Hepatocyte (in vitro differentiated cells): Measurements from ENCODE around the gene PXDN. TPM values are rescaled to one million over a fixed set of nuclear protein-coding genes. Genes with fewer than 3 reads are reported as not detected.

Source experiments
- DNase-seq: peaks from one replicate; pipeline ENCODE4 v3.0.0-alpha.2; 2016; ENCODE audit warnings: low spot score
- H2AFZ ChIP-seq: fragments of 200-600 bp; sonication (generic); 2 replicates; pipeline ENCODE4 v1.6.0; 2016; ENCODE audit warnings: antibody characterized with exemption, mild to moderate bottlenecking
- H3K27ac ChIP-seq: fragments of 200-600 bp; sonication (generic); 2 replicates; pipeline ENCODE4 v1.5.1; 2016; ENCODE audit warnings: mild to moderate bottlenecking
- H3K27me3 ChIP-seq: fragments of 200-600 bp; sonication (generic); 2 replicates; pipeline ENCODE4 v1.6.1; 2016
- H3K36me3 ChIP-seq: fragments of 200-600 bp; sonication (generic); replicated peaks from 2 replicates; pipeline ENCODE4 v1.5.1; 2016; ENCODE audit warnings: low read depth; ENCODE audit not compliant: insufficient read depth
- H3K4me1 ChIP-seq: fragments of 200-600 bp; sonication (generic); 2 replicates; pipeline ENCODE4 v1.5.1; 2016; ENCODE audit warnings: mild to moderate bottlenecking, moderate library complexity; ENCODE audit not compliant: insufficient read depth
- H3K4me2 ChIP-seq: fragments of 200-600 bp; sonication (generic); 2 replicates; pipeline ENCODE4 v1.6.0; 2016
- H3K4me3 ChIP-seq: fragments of 200-600 bp; sonication (generic); 2 replicates; pipeline ENCODE4 v1.5.1; 2016; ENCODE audit warnings: mild to moderate bottlenecking
- H3K79me2 ChIP-seq: fragments of 200-600 bp; sonication (generic); 2 replicates; pipeline ENCODE4 v1.6.0; 2017; ENCODE audit warnings: mild to moderate bottlenecking
- H3K9me2 ChIP-seq: fragments of 200-600 bp; sonication (generic); replicated peaks from 2 replicates; pipeline ENCODE4 v1.6.0; 2017; ENCODE audit warnings: mild to moderate bottlenecking; ENCODE audit not compliant: insufficient read depth
- H3K9me3 ChIP-seq: fragments of 200-600 bp; sonication (generic); 2 replicates; pipeline ENCODE4 v1.5.1; 2016; ENCODE audit warnings: low read depth, mild to moderate bottlenecking
- H4K20me1 ChIP-seq: fragments of 200-600 bp; sonication (generic); 2 replicates; pipeline ENCODE4 v1.6.0; 2016; ENCODE audit warnings: mild to moderate bottlenecking; ENCODE audit not compliant: insufficient read depth, poor library complexity, severe bottlenecking
- CTCF ChIP-seq: fragments of 200-600 bp; sonication (generic); IDR thresholded peaks from 2 replicates; pipeline ENCODE4 v1.5.1; 2016; ENCODE audit warnings: antibody characterized with exemption, mild to moderate bottlenecking; ENCODE audit not compliant: poor library complexity
- EZH2 ChIP-seq: fragments of 200-600 bp; sonication (generic); IDR thresholded peaks from 2 replicates; pipeline ENCODE4 v1.6.1; 2016; ENCODE audit warnings: antibody characterized with exemption, mild to moderate bottlenecking, borderline replicate concordance
- EZH2phosphoT487 ChIP-seq: fragments of 200-600 bp; sonication (generic); IDR thresholded peaks from one replicate; pipeline ENCODE4 v1.6.1; 2018; ENCODE audit warnings: antibody characterized with exemption, mild to moderate bottlenecking, low read depth, moderate library complexity; ENCODE audit not compliant: unreplicated experiment, severe bottlenecking
- WGBS: methylation state at CpG from one replicate; pipeline ENCODE4 v1.1.6; 2016; ENCODE audit warnings: low lambda C conversion rate; ENCODE audit errors: missing lambda C conversion rate; 5-methylcytosine and 5-hydroxymethylcytosine counted together
- polyA plus RNA-seq: library from polyadenylated mRNA; unstranded; fragments of >200 nt; fragmentation: Nextera tagmentation; extraction: Ambion mirVana; gene quantifications from 2 replicates; pipeline ENCODE4 v1.2.1, GENCODE V29; 2016
- total RNA-seq: library from RNA; depleted of rRNA; stranded (reverse); fragments of >200 nt; gene quantifications from 2 replicates; pipeline ENCODE4 v1.2.3, GENCODE V29; 2014

The PXDN gene
- total and polyA plus RNA-seq, 2 experiments from 2014 or later, result 107 to 118 TPM

GRCh38 chr2:1664076-1664605, 80.2 kb downstream of the PXDN start:
- TF ChIP-seq CTCF (no peak), EZH2 (no peak), EZH2phosphoT487 (no peak)
- no peak for DNase-seq
- Histone ChIP-seq H3K4me3 (no peak overlapping the region), H2AFZ (no peak overlapping the region), H3K4me1 (no peaks in the 10 kb centered on the region), H3K4me2 (no peak overlapping the region), H3K27ac (no peak overlapping the region), H3K36me3 (no peaks in the 10 kb centered on the region), H3K27me3 (no peaks in the 10 kb centered on the region), H3K9me3 (no peaks in the 10 kb centered on the region), H4K20me1 (no peaks in the 10 kb centered on the region), H3K79me2 (no peaks in the 10 kb centered on the region), H3K9me2 (no peaks in the 10 kb centered on the region)
- WGBS, result 96% methylated on average over 9 of the region's 9 CpGs

GRCh38 chr2:1663621-1664020, 80.7 kb downstream of the PXDN start:
- H4K20me1 ChIP-seq, result no peaks in the 10 kb centered on the region
- no peak overlapping the region for H3K27ac ChIP-seq
- H3K9me2 ChIP-seq, result no peaks in the 10 kb centered on the region
- TF ChIP-seq EZH2 (no peak), CTCF (no peak), EZH2phosphoT487 (no peak)
- no peak overlapping the region for H3K4me3 ChIP-seq
- no peaks in the 10 kb centered on the region for H3K79me2 ChIP-seq
- H3K9me3 ChIP-seq, result no peaks in the 10 kb centered on the region
- H3K27me3 ChIP-seq, result no peaks in the 10 kb centered on the region
- H3K4me1 ChIP-seq, result no peaks in the 10 kb centered on the region
- H2AFZ ChIP-seq, result no peak overlapping the region
- WGBS, result 97% methylated on average over 16 of the region's 16 CpGs
- H3K4me2 ChIP-seq, result no peak overlapping the region
- no peaks in the 10 kb centered on the region for H3K36me3 ChIP-seq
- no peak for DNase-seq

GRCh38 chr2:1662606-1663180, 81.6 kb downstream of the PXDN start:
- TF ChIP-seq CTCF (no peak), EZH2phosphoT487 (no peak), EZH2 (no peak)
- no peak overlapping the region for H3K4me3 ChIP-seq
- no peak overlapping the region for H2AFZ ChIP-seq
- no peaks in the 10 kb centered on the region for H3K79me2 ChIP-seq
- no peak for DNase-seq
- no peaks in the 10 kb centered on the region for H3K9me2 ChIP-seq
- H3K27ac ChIP-seq, result no peak overlapping the region
- no peak overlapping the region for H3K4me2 ChIP-seq
- no peaks in the 10 kb centered on the region for H3K9me3 ChIP-seq
- no peaks in the 10 kb centered on the region for H3K27me3 ChIP-seq
- no peaks in the 10 kb centered on the region for H3K36me3 ChIP-seq
- WGBS, result 96% methylated on average over 19 of the region's 19 CpGs
- H4K20me1 ChIP-seq, result no peaks in the 10 kb centered on the region
- H3K4me1 ChIP-seq, result no peaks in the 10 kb centered on the region
